Endothelial cell of umbilical vein (primary cell): ENCODE results near the gene JAKMIP1. TPM values are rescaled to one million over a fixed set of nuclear protein-coding genes. Genes with fewer than 3 reads are reported as not detected.

Experiments used
- BruUV-seq: library from RNA; stranded (reverse); fragments of 400-500 nt; replicated peaks from 2 replicates; lab custom pipeline; 2021; lab: Mats Ljungman, UMichigan
- CTCF ChIA-PET: fragments of 300-600, 350-600 bp; sonication (Branson Sonifier 250); formaldehyde crosslinking; loops from one replicate; lab custom pipeline; 2021; ENCODE audit warnings: antibody characterized with exemption, inconsistent platforms; lab: Charles Lee
- POLR2A ChIA-PET: fragments of 300-600, 350-600 bp; sonication (Branson Sonifier 250); formaldehyde crosslinking; loops from one replicate; lab custom pipeline; 2021; ENCODE audit warnings: antibody characterized with exemption, inconsistent platforms; lab: Charles Lee
- DNase-seq: peaks from one replicate; pipeline ENCODE4 v3.0.0-alpha.2; 2011; ENCODE audit warnings: low read depth, low spot score
- FAIRE-seq: peaks from 2 replicates; lab custom pipeline; 2011; peaks lifted over from hg19 to GRCh38; lab: Jason Lieb, UNC
- H2AFZ ChIP-seq: 2 replicates; pipeline ENCODE4 v1.6.0; 2012; ENCODE audit warnings: low read depth, low read length, control low read depth, inconsistent platforms
- H3K27ac ChIP-seq: 2 replicates; pipeline ENCODE4 v1.5.1; 2011; ENCODE audit warnings: low read depth, mild to moderate bottlenecking, control low read depth, low read length, moderate library complexity; ENCODE audit not compliant: insufficient read depth
- H3K27me3 ChIP-seq, 2 experiments: 2 replicates each; pipeline versions ENCODE4 v1.6.0 to v1.6.1; 2011; ENCODE audit warnings: low read length in 2 of 2, mixed read lengths in 1 of 2; ENCODE audit not compliant: control insufficient read depth in 2 of 2, insufficient read depth in 2 of 2
- H3K36me3 ChIP-seq, 2 experiments: 2 replicates in 1 of 2; 3 replicates in 1 of 2; pipeline ENCODE4 v1.5.1; 2011; ENCODE audit warnings: low read length in 2 of 2, mild to moderate bottlenecking in 1 of 2, moderate library complexity in 1 of 2; ENCODE audit not compliant: control insufficient read depth in 2 of 2, insufficient read depth in 2 of 2; ENCODE audit errors: extremely low read depth in 1 of 2
- H3K4me1 ChIP-seq: 3 replicates; pipeline ENCODE4 v1.5.1; 2011; ENCODE audit warnings: mild to moderate bottlenecking, low read length; ENCODE audit not compliant: control insufficient read depth, insufficient read depth; ENCODE audit errors: extremely low read depth
- H3K4me2 ChIP-seq: 2 replicates; pipeline ENCODE4 v1.6.1; 2011; ENCODE audit warnings: low read length, control low read depth, mixed read lengths; ENCODE audit not compliant: insufficient read depth
- H3K4me3 ChIP-seq, 3 experiments: fragments of 200-600 bp in 1 of 3; sonication (generic), shearing (Covaris generic) in 1 of 3; replicated peaks in 1 of 3; 2 replicates each; pipeline ENCODE4 v1.5.1; 2011 to 2016; ENCODE audit warnings: control low read depth in 3 of 3, low read length in 3 of 3, mild to moderate bottlenecking in 2 of 3, inconsistent platforms in 1 of 3, low read depth in 1 of 3, moderate library complexity in 1 of 3; ENCODE audit not compliant: insufficient read depth in 1 of 3
- H3K79me2 ChIP-seq: 2 replicates; pipeline ENCODE4 v1.6.0; 2012; ENCODE audit warnings: low read length, inconsistent platforms; ENCODE audit not compliant: control insufficient read depth, insufficient read depth
- H3K9ac ChIP-seq: replicated peaks from 2 replicates; pipeline ENCODE3; 2011; ENCODE audit warnings: low read length, control low read depth; ENCODE audit not compliant: insufficient read depth; ENCODE audit errors: extremely low read depth
- H3K9me1 ChIP-seq: replicated peaks from 3 replicates; pipeline ENCODE4 v1.6.0; 2011; ENCODE audit warnings: mild to moderate bottlenecking, low read length; ENCODE audit not compliant: control insufficient read depth, insufficient read depth; ENCODE audit errors: extremely low read depth
- H3K9me3 ChIP-seq: replicated peaks from 2 replicates; pipeline ENCODE4 v1.5.1; 2012; ENCODE audit warnings: low read length, inconsistent platforms; ENCODE audit not compliant: control insufficient read depth, insufficient read depth
- H4K20me1 ChIP-seq: replicated peaks from 2 replicates; pipeline ENCODE3; 2011; ENCODE audit warnings: mild to moderate bottlenecking, low read length; ENCODE audit not compliant: control insufficient read depth, insufficient read depth; ENCODE audit errors: extremely low read depth
- EZH2 ChIP-seq: IDR thresholded peaks from 2 replicates; pipeline ENCODE4 v1.6.1; 2012; ENCODE audit warnings: borderline replicate concordance, low read depth, mild to moderate bottlenecking, moderate library complexity, low read length, inconsistent platforms; ENCODE audit not compliant: severe bottlenecking
- FOS ChIP-seq: IDR thresholded peaks from 2 replicates; pipeline ENCODE4 v1.6.1; 2011; ENCODE audit warnings: mild to moderate bottlenecking, low read length, moderate library complexity, borderline replicate concordance; ENCODE audit not compliant: insufficient read depth
- GATA2 ChIP-seq: IDR thresholded peaks from 2 replicates; pipeline ENCODE4 v1.7.0; 2011; ENCODE audit warnings: low read depth, mild to moderate bottlenecking, moderate library complexity, mixed read lengths, low read length; ENCODE audit not compliant: insufficient read length, insufficient read depth
- JUN ChIP-seq: IDR thresholded peaks from 2 replicates; pipeline ENCODE4 v1.6.1; 2011; ENCODE audit warnings: borderline replicate concordance, low read depth; ENCODE audit not compliant: insufficient read length, insufficient read depth
- MAX ChIP-seq: IDR thresholded peaks from 2 replicates; pipeline ENCODE4 v1.6.1; 2011; ENCODE audit not compliant: insufficient read depth, insufficient read length
- MYC ChIP-seq: IDR thresholded peaks from one replicate; pipeline ENCODE4 v1.6.1; 2011; ENCODE audit warnings: mild to moderate bottlenecking, low read depth, low read length
- POLR2A ChIP-seq: IDR thresholded peaks from 2 replicates; pipeline ENCODE4 v1.6.1; 2012; ENCODE audit warnings: low read depth, mild to moderate bottlenecking, control low read depth, low read length
- POLR2AphosphoS5 ChIP-seq: IDR thresholded peaks from 2 replicates; pipeline ENCODE4 v1.6.1; 2012; ENCODE audit warnings: low read depth, mild to moderate bottlenecking, control low read depth, low read length, moderate library complexity; ENCODE audit not compliant: insufficient read depth
- dilution Hi-C: fragments of 300-500 bp; cut with MboI; formaldehyde crosslinking; loops from one replicate; pipeline ENCODE4 v1.15.0; 2019; ENCODE audit warnings: low sequenced_read_pairs; ENCODE audit not compliant: extremely low pct_ligation_motif_present
- intact Hi-C: fragments of 100-400 bp; cut with micrococcal nuclease; formaldehyde crosslinking; loops from one replicate; pipeline ENCODE4 v1.10.0; 2022
- polyA plus RNA-seq, 4 experiments: library from polyadenylated mRNA; depleted of rRNA in 3 of 4; stranded (reverse) in 3 of 4; unstranded in 1 of 4; fragments of >200 nt; gene quantifications; 2 replicates each; pipeline versions ENCODE4 v1.2.1 to v1.2.3, GENCODE V29; 2011 to 2012; ENCODE audit warnings: missing spikeins in 1 of 4
- total RNA-seq: library from RNA; stranded (reverse); gene quantifications from 2 replicates; pipeline ENCODE4 v1.2.3, GENCODE V29; 2021
- TF ChIP-seq, protein P1 (sequence below), 2 donors: IDR thresholded peaks; 1 replicate in 1 of 2; 2 replicates in 1 of 2; pipeline ENCODE4 v1.5.1; 2011; ENCODE audit warnings: low read length in 2 of 2, mild to moderate bottlenecking in 2 of 2, moderate library complexity in 2 of 2, control low read depth in 1 of 2, inconsistent platforms in 1 of 2, low read depth in 1 of 2; ENCODE audit not compliant: insufficient read depth in 1 of 2; ENCODE audit errors: extremely low read depth in 1 of 2

The JAKMIP1 gene
- total and polyA plus RNA-seq, 2 donors (not counting 3 experiments of a cell fraction or from before 2014, with no cell fraction given) = not detected

GRCh38 chr4:6011686-6012085 is 188.7 kb downstream of the JAKMIP1 start:
- intact Hi-C loops (no loop called here), dilution Hi-C loops (no loop called here)
- H3K27ac ChIP-seq = no peak overlapping the region
- POLR2A ChIA-PET = no interaction called here
- H3K36me3 ChIP-seq = no peaks in the 10 kb centered on the region
- no peaks in the 10 kb centered on the region for H3K27me3 ChIP-seq
- TF ChIP-seq MYC (no peak), POLR2AphosphoS5 (no peak), FOS (no peak), MAX (no peak), POLR2A (no peak), GATA2 (no peak), JUN (no peak), EZH2 (no peak)
- TF ChIP-seq, protein P1, sequence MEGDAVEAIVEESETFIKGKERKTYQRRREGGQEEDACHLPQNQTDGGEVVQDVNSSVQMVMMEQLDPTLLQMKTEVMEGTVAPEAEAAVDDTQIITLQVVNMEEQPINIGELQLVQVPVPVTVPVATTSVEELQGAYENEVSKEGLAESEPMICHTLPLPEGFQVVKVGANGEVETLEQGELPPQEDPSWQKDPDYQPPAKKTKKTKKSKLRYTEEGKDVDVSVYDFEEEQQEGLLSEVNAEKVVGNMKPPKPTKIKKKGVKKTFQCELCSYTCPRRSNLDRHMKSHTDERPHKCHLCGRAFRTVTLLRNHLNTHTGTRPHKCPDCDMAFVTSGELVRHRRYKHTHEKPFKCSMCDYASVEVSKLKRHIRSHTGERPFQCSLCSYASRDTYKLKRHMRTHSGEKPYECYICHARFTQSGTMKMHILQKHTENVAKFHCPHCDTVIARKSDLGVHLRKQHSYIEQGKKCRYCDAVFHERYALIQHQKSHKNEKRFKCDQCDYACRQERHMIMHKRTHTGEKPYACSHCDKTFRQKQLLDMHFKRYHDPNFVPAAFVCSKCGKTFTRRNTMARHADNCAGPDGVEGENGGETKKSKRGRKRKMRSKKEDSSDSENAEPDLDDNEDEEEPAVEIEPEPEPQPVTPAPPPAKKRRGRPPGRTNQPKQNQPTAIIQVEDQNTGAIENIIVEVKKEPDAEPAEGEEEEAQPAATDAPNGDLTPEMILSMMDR (IDR thresholded peaks at IDR 0.05; ENCODE audit: extremely low read depth in 1 of 2, insufficient read depth in 1 of 2, low read depth in 1 of 2, low read length in 2 of 2) = no peak
- no peak overlapping the region for H3K4me3 ChIP-seq
- H3K9me1 ChIP-seq = no peaks in the 10 kb centered on the region
- no peaks in the 10 kb centered on the region for H3K9me3 ChIP-seq
- no peaks in the 10 kb centered on the region for H3K4me1 ChIP-seq
- H3K79me2 ChIP-seq = no peaks in the 10 kb centered on the region
- DNase-seq (no peak), FAIRE-seq (no peak)
- no peak overlapping the region for H3K9ac ChIP-seq
- CTCF ChIA-PET = interaction anchor here (0.6 to 1.4 kb wide), 3 partner anchors 9 to 239 kb away, joined by 3 read pairs; no protein-coding TSS in a partner anchor
- BruUV-seq = no TSS peak
- no peaks in the 10 kb centered on the region for H4K20me1 ChIP-seq
- H3K4me2 ChIP-seq = no peak overlapping the region
- H2AFZ ChIP-seq = no peak overlapping the region
